ENCODE results near the gene KNCN.

GRCh38 chr1:46552357-46553237 is 1.1 kb upstream of the KNCN start:
- TF ChIP-seq POLR2AphosphoS5 (IDR thresholded peaks at IDR 0.05) (no peak), POLR2A (IDR thresholded peaks at IDR 0.05) (no peak)
- TF ChIP-seq, protein P1, sequence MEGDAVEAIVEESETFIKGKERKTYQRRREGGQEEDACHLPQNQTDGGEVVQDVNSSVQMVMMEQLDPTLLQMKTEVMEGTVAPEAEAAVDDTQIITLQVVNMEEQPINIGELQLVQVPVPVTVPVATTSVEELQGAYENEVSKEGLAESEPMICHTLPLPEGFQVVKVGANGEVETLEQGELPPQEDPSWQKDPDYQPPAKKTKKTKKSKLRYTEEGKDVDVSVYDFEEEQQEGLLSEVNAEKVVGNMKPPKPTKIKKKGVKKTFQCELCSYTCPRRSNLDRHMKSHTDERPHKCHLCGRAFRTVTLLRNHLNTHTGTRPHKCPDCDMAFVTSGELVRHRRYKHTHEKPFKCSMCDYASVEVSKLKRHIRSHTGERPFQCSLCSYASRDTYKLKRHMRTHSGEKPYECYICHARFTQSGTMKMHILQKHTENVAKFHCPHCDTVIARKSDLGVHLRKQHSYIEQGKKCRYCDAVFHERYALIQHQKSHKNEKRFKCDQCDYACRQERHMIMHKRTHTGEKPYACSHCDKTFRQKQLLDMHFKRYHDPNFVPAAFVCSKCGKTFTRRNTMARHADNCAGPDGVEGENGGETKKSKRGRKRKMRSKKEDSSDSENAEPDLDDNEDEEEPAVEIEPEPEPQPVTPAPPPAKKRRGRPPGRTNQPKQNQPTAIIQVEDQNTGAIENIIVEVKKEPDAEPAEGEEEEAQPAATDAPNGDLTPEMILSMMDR (IDR thresholded peaks at IDR 0.05) = no peak

Data from breast epithelium (tissue), 3 donors.